GM12875 (cell line): ENCODE data around the gene RAPGEFL1.
A peak's percentile ranks its signal among the peaks of the same experiment; 100 is the strongest.

Experiments used
- H3K4me3 ChIP-seq: one replicate; pipeline ENCODE4 v1.5.1; 2011; ENCODE audit warnings: low read depth, low read length, control low read depth
- CTCF ChIP-seq: IDR thresholded peaks from 2 replicates; pipeline ENCODE4 v1.5.1; 2011; ENCODE audit warnings: low read depth, mild to moderate bottlenecking, control low read depth, inconsistent platforms, low read length, moderate library complexity, borderline replicate concordance; ENCODE audit not compliant: insufficient read depth

Gene RAPGEFL1

DNA sequence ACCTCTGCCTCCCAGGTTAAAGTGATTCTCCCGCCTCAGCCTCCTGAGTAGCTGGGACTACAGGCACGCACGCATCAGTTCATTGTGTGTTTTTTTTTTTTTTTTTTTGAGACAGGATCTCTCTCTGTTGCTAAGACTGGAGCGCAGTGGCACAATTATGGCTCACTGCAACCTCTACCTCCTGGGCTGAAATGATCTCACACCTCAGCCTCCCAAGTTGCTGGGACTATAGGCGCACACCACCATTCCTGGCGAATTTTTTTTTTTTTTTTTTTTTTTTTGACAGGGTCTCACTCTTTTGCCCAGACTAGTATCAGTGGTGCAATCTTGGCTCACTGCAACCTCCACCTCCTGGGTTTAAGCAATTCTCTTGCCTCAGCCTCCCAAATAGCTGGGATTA, 17.8 kb upstream of the RAPGEFL1 start:
- H3K4me3 ChIP-seq: no peak overlapping the region
- no peak for TF ChIP-seq CTCF

- TF ChIP-seq CTCF: no peak
These were observed 9.5 kb upstream of the RAPGEFL1 start for GRCh38 chr17:40167685-40168261.

DNA sequence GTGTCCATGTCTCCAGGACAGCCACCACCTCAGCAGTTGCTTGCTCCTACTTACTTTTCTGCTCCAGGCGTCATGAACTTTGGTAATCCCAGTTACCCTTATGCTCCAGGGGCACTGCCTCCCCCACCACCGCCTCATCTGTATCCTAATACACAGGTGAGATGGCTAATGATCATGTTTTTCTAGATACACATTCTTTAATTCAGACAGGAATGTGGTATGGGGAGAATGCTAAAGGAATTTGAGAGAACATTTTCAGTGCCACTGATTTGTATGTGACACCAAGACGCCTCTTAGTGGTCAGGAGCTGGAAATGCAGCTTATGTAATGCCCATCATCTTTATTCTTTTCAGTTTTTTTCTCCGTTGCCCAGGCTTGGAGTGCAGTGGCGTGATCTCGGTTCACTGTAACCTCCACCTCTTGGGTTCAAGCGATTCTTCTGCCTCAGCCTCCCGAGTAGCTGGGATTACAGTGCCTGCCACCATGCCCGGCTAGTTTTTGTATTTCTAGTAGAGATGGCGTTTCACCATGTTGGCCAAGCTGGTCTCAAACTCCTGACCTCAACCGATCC, 8.9 kb upstream of the RAPGEFL1 start:
- H3K4me3 ChIP-seq: no peak overlapping the region
- peak; percentile 67 for TF ChIP-seq CTCF

More at GRCh38 chr17:40167685-40168261, 9.5 kb upstream of the RAPGEFL1 start:
- H3K4me3 ChIP-seq: no peak overlapping the region

GRCh38 chr17:40170325-40170724, 6.9 kb upstream of the RAPGEFL1 start:
- no peak overlapping the region for H3K4me3 ChIP-seq
- no peak for TF ChIP-seq CTCF

- no peak for TF ChIP-seq CTCF
- H3K4me3 ChIP-seq: no peak overlapping the region
These were observed 5.5 kb upstream of the RAPGEFL1 start for GRCh38 chr17:40171750-40172149.

- TF ChIP-seq CTCF: no peak
These were observed 4.0 kb upstream of the RAPGEFL1 start for GRCh38 chr17:40173091-40173777.

DNA sequence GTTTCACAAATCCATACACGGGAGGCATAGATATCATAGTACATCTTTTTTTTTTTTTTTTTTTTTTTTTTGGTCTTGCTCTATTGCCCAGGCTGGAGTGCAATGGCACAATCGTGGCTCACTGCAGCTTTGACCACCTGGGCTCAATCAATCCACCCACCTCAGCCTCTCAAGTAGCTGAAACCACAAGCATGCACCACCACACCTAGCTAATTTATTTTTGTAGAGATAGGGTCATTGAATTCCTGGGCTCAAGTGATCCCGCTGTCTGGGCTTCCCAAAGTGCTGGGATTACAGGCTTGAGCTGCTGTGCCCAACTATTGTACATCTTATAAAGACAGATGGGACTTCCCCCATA, 3.5 kb upstream of the RAPGEFL1 start:
- no peak for TF ChIP-seq CTCF

More at GRCh38 chr17:40173091-40173777, 4.0 kb upstream of the RAPGEFL1 start:
- H3K4me3 ChIP-seq: no peak overlapping the region

More for the DNA sequence above, 3.5 kb upstream of the RAPGEFL1 start:
- H3K4me3 ChIP-seq: no peak overlapping the region
